K562 (cell line): ENCODE results near the gene EPB41L4A. TPM values are rescaled to one million over a fixed set of nuclear protein-coding genes. Genes with fewer than 3 reads are reported as not detected.

Experiments
- CCNT2 ChIP-seq: IDR thresholded peaks from 2 replicates; pipeline ENCODE4 v1.6.1; 2011; ENCODE audit warnings: borderline replicate concordance, low read depth, mild to moderate bottlenecking, moderate library complexity, mixed read lengths, low read length; ENCODE audit not compliant: insufficient read length; ENCODE audit errors: extremely low read depth
- CREB5 ChIP-seq: fragments of 250-450 bp; sonication (Bioruptor Pico); IDR thresholded peaks from 2 replicates; pipeline ENCODE4 v1.5.0; 2020; ENCODE audit warnings: mild to moderate bottlenecking
- CSDE1 ChIP-seq, 2 experiments: fragments of 450-650 bp; IDR thresholded peaks; 2 replicates each; pipeline ENCODE4 v1.6.1; 2016; ENCODE audit warnings: mild to moderate bottlenecking in 1 of 2
- HSF4 ChIP-seq: fragments of 250-450 bp; sonication (Bioruptor Pico); IDR thresholded peaks from 2 replicates; pipeline ENCODE4 v2.1.2; 2022; ENCODE audit warnings: mild to moderate bottlenecking, moderate library complexity, borderline replicate concordance
- NFIX ChIP-seq: fragments of 250-450 bp; sonication (Bioruptor Pico); IDR thresholded peaks from 2 replicates; pipeline ENCODE4 v1.4.0; 2020; ENCODE audit warnings: low read depth, mild to moderate bottlenecking, moderate library complexity
- polyA plus RNA-seq, 8 experiments: library from polyadenylated mRNA; depleted of rRNA in 4 of 8; stranded (reverse) in 5 of 8; unstranded in 3 of 8; fragments of >200 nt; fragmentation: Nextera tagmentation in 2 of 8; fragmentation: Illumina TruSeq in 1 of 8; extraction: Ambion mirVana in 2 of 8; extraction: Trizol in 1 of 8; gene quantifications; 2 replicates each; pipeline versions ENCODE4 v1.2.1 to v1.2.3, GENCODE V29; 2011 to 2014; ENCODE audit warnings: inconsistent platforms in 1 of 8, missing spikeins in 1 of 8
- total RNA-seq, 7 experiments: library from RNA; depleted of rRNA in 6 of 7; stranded (reverse); fragments of >200 nt in 6 of 7; fragmentation: Illumina TruSeq in 2 of 7; extraction: Trizol in 2 of 7; gene quantifications; 2 replicates each; pipeline versions ENCODE4 v1.2.1 to v1.2.3, GENCODE V29; 2011 to 2021; ENCODE audit warnings: low replicate concordance in 1 of 7
- TF ChIP-seq, protein P1 (sequence below): fragments of 450-650 bp; IDR thresholded peaks from 2 replicates; pipeline ENCODE4 v1.6.1; 2016; ENCODE audit warnings: mild to moderate bottlenecking, moderate library complexity
- TF ChIP-seq, protein P2 (sequence below): fragments of 200-800 bp; sonication (Bioruptor generic); IDR thresholded peaks from 2 replicates; pipeline ENCODE4 v1.6.1; 2016; ENCODE audit warnings: missing genetic modification characterization, missing compliant biosample characterization

EPB41L4A gene
- total and polyA plus RNA-seq, 9 of the 15 experiments (the other 6 are each of a cell fraction or from before 2014, with no cell fraction given), result 0.04 to 0.35 (median 0.12) TPM; not detected in 3

DNA sequence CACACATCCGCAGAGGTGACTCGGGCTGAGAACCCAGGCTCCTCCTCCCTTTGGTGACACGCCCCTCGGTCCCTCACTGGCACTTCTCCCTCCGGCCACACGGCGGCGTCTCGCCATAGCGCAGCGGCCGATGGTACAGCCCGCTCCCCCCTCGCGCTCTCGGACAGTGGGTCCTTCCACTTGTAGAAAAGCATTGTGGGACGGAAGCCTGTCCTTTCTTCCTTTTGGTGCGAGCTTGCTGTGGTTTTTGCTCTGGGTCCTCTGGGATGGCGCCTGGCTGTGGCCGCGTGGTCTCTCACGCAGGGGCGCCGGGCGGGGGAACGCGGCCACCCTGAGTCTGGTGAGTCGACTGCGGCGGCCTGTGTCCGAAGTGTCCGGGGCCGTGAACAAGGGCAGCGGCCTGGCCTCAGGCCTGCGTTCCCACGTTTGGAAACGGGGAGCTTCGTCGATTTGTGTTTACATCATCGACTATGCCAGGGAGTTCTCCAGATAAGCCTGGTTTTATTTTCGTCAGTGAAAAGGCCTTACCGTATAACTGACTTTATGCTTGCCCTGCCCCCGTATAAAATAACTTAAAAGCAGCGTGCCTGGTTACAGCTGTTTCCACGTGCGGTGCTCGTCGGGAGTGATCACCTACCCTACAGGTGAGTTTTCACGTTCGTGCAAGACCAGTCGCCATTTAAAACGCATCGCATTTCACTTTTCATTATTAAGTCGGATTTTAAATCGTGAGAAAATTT, 258.3 kb downstream of the EPB41L4A start (continued):
- TF ChIP-seq, protein P1, sequence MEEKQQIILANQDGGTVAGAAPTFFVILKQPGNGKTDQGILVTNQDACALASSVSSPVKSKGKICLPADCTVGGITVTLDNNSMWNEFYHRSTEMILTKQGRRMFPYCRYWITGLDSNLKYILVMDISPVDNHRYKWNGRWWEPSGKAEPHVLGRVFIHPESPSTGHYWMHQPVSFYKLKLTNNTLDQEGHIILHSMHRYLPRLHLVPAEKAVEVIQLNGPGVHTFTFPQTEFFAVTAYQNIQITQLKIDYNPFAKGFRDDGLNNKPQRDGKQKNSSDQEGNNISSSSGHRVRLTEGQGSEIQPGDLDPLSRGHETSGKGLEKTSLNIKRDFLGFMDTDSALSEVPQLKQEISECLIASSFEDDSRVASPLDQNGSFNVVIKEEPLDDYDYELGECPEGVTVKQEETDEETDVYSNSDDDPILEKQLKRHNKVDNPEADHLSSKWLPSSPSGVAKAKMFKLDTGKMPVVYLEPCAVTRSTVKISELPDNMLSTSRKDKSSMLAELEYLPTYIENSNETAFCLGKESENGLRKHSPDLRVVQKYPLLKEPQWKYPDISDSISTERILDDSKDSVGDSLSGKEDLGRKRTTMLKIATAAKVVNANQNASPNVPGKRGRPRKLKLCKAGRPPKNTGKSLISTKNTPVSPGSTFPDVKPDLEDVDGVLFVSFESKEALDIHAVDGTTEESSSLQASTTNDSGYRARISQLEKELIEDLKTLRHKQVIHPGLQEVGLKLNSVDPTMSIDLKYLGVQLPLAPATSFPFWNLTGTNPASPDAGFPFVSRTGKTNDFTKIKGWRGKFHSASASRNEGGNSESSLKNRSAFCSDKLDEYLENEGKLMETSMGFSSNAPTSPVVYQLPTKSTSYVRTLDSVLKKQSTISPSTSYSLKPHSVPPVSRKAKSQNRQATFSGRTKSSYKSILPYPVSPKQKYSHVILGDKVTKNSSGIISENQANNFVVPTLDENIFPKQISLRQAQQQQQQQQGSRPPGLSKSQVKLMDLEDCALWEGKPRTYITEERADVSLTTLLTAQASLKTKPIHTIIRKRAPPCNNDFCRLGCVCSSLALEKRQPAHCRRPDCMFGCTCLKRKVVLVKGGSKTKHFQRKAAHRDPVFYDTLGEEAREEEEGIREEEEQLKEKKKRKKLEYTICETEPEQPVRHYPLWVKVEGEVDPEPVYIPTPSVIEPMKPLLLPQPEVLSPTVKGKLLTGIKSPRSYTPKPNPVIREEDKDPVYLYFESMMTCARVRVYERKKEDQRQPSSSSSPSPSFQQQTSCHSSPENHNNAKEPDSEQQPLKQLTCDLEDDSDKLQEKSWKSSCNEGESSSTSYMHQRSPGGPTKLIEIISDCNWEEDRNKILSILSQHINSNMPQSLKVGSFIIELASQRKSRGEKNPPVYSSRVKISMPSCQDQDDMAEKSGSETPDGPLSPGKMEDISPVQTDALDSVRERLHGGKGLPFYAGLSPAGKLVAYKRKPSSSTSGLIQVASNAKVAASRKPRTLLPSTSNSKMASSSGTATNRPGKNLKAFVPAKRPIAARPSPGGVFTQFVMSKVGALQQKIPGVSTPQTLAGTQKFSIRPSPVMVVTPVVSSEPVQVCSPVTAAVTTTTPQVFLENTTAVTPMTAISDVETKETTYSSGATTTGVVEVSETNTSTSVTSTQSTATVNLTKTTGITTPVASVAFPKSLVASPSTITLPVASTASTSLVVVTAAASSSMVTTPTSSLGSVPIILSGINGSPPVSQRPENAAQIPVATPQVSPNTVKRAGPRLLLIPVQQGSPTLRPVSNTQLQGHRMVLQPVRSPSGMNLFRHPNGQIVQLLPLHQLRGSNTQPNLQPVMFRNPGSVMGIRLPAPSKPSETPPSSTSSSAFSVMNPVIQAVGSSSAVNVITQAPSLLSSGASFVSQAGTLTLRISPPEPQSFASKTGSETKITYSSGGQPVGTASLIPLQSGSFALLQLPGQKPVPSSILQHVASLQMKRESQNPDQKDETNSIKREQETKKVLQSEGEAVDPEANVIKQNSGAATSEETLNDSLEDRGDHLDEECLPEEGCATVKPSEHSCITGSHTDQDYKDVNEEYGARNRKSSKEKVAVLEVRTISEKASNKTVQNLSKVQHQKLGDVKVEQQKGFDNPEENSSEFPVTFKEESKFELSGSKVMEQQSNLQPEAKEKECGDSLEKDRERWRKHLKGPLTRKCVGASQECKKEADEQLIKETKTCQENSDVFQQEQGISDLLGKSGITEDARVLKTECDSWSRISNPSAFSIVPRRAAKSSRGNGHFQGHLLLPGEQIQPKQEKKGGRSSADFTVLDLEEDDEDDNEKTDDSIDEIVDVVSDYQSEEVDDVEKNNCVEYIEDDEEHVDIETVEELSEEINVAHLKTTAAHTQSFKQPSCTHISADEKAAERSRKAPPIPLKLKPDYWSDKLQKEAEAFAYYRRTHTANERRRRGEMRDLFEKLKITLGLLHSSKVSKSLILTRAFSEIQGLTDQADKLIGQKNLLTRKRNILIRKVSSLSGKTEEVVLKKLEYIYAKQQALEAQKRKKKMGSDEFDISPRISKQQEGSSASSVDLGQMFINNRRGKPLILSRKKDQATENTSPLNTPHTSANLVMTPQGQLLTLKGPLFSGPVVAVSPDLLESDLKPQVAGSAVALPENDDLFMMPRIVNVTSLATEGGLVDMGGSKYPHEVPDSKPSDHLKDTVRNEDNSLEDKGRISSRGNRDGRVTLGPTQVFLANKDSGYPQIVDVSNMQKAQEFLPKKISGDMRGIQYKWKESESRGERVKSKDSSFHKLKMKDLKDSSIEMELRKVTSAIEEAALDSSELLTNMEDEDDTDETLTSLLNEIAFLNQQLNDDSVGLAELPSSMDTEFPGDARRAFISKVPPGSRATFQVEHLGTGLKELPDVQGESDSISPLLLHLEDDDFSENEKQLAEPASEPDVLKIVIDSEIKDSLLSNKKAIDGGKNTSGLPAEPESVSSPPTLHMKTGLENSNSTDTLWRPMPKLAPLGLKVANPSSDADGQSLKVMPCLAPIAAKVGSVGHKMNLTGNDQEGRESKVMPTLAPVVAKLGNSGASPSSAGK, result peak; percentile 71
- TF ChIP-seq HSF4 (no peak), CCNT2 (peak; percentile 71), NFIX (CRISPR knock-in tag) (no peak), CSDE1 (IDR thresholded peaks at IDR 0.05) (no peak), CREB5 (CRISPR knock-in tag) (no peak)
- TF ChIP-seq, protein P2, sequence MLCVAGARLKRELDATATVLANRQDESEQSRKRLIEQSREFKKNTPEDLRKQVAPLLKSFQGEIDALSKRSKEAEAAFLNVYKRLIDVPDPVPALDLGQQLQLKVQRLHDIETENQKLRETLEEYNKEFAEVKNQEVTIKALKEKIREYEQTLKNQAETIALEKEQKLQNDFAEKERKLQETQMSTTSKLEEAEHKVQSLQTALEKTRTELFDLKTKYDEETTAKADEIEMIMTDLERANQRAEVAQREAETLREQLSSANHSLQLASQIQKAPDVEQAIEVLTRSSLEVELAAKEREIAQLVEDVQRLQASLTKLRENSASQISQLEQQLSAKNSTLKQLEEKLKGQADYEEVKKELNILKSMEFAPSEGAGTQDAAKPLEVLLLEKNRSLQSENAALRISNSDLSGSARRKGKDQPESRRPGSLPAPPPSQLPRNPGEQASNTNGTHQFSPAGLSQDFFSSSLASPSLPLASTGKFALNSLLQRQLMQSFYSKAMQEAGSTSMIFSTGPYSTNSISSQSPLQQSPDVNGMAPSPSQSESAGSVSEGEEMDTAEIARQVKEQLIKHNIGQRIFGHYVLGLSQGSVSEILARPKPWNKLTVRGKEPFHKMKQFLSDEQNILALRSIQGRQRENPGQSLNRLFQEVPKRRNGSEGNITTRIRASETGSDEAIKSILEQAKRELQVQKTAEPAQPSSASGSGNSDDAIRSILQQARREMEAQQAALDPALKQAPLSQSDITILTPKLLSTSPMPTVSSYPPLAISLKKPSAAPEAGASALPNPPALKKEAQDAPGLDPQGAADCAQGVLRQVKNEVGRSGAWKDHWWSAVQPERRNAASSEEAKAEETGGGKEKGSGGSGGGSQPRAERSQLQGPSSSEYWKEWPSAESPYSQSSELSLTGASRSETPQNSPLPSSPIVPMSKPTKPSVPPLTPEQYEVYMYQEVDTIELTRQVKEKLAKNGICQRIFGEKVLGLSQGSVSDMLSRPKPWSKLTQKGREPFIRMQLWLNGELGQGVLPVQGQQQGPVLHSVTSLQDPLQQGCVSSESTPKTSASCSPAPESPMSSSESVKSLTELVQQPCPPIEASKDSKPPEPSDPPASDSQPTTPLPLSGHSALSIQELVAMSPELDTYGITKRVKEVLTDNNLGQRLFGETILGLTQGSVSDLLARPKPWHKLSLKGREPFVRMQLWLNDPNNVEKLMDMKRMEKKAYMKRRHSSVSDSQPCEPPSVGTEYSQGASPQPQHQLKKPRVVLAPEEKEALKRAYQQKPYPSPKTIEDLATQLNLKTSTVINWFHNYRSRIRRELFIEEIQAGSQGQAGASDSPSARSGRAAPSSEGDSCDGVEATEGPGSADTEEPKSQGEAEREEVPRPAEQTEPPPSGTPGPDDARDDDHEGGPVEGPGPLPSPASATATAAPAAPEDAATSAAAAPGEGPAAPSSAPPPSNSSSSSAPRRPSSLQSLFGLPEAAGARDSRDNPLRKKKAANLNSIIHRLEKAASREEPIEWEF (CRISPR knock-in tag), result no peak
